Glomerular visceral epithelial cell (primary cell): ENCODE data around the gene SEC31B.

Experiments
- DNase-seq: peaks from one replicate; pipeline ENCODE4 v3.0.0-alpha.2; 2016; ENCODE audit errors: extremely low spot score

The SEC31B gene, protein sequence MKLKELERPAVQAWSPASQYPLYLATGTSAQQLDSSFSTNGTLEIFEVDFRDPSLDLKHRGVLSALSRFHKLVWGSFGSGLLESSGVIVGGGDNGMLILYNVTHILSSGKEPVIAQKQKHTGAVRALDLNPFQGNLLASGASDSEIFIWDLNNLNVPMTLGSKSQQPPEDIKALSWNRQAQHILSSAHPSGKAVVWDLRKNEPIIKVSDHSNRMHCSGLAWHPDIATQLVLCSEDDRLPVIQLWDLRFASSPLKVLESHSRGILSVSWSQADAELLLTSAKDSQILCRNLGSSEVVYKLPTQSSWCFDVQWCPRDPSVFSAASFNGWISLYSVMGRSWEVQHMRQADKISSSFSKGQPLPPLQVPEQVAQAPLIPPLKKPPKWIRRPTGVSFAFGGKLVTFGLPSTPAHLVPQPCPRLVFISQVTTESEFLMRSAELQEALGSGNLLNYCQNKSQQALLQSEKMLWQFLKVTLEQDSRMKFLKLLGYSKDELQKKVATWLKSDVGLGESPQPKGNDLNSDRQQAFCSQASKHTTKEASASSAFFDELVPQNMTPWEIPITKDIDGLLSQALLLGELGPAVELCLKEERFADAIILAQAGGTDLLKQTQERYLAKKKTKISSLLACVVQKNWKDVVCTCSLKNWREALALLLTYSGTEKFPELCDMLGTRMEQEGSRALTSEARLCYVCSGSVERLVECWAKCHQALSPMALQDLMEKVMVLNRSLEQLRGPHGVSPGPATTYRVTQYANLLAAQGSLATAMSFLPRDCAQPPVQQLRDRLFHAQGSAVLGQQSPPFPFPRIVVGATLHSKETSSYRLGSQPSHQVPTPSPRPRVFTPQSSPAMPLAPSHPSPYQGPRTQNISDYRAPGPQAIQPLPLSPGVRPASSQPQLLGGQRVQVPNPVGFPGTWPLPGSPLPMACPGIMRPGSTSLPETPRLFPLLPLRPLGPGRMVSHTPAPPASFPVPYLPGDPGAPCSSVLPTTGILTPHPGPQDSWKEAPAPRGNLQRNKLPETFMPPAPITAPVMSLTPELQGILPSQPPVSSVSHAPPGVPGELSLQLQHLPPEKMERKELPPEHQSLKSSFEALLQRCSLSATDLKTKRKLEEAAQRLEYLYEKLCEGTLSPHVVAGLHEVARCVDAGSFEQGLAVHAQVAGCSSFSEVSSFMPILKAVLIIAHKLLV

DNA sequence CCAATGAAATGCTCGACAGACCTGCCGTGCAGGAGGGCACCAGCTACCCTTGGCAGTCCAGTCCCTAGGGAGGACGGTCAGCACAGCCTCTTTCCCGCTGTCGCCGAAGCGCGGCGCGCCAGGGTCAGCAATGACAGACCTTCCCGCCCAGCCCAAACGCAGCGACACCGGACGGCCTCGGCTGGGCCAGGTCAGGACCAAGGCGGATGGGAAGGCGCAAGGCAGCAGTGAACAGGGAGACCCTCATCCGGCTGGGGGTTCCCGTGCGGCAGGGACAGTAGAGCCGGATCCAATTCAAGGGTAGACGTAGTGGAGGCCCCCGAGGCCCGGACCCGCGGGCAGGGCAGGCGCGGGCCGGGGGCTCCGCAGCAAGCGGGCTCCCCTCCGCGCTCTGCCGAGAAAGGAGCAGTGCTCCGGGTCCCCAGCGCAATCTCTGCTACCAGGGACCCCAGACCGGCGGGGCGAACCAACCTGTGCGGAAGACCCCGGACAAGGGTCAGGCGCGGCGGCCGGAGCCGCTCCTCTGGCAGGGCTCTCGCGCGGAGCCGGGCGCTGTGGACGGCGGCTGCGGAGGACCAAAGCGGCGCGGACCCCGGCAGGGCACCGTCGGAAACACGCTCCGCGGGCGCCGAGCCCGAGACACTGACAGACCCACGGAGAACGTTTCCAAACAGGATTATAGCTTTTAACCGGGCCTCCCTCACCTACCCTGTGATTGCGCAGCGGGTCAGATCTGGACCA lies at the start of gene SEC31B:
Gene SEC31B (minus strand): TSS at position 551 of the 741 bp plus-strand sequence. CDS start 2,909 bp downstream, outside the sequence.
- no peak for DNase-seq

DNA sequence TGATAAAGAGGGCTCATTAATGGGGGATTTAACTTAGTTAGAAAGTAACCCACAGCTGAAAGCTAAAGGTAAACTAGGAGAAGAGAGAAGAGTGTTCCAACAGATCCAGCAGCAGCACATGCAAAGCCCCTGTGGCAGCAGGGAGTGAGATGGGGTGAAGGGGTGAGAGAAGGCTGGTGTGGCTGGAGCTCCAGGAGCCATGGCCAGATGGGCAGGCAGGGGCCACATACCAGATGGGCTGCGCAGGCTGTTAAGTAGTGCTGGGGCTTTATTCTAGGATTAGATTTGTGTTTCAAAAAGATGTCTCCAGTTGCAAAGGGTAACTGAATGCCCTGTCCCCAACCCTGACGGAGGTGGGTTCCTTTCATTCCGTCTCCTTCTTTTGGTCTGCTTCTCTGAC lies 49.3 kb upstream of the SEC31B start:
- no peak for DNase-seq

DNA sequence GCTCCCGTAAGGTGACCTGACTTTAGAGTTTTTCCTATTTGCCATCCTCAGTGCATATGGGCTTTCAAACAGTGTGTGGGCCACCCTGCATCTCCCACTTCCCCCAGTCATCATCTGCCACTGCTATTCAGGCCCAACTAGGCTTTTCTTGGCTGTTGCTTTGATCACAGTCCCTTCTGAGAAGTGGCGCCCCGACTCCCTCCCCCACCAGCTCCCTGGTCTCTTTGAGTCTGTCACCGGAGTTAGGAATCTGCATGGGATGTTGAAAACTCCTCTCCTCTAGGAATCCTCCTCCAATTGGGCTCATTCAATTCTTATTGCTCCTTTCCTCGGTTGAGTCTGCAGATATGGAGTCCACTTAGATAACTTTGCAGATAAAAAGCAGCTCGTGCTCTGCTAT lies 48.2 kb upstream of the SEC31B start:
- DNase-seq: no peak

DNA sequence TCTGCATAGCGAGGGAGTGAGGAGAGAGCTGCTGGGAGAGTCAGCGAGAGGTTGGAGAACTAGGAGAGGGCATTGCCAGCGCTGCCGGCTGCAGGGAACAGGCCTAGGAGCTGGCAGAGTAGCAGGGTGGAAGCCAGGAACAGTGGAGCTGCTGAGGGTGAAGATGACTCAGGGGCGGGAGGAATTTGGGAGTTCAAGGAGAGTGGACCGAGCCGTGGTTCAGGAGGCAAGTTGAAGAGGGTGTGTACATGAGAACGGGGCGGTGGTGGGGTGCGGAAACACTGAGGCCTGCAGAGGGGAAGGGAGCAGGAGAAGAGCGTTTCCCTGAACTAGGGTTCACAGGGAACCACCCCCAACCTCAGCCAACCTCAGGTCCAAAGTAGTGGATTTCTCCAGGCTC lies 47.6 kb upstream of the SEC31B start:
- no peak for DNase-seq

DNA sequence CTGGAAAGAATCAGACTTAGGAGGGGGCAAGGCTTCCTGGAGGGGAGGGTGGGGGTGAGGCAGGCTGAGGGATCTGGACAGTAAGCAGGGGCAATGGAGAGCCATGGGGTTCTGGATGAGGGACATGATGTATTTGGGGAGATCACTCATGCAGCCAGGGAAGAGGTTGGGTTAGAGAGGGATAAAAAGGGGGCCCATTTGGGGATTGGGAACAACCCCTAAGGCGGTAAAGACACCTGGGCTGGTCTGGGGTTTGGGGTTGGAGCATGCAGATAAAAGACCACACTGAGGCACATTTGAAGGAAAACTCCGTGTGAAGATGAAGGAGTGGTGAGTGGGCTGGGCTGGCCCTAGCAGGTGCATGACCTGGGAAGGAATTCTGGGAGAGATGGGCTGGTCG lies 46.9 kb upstream of the SEC31B start:
- DNase-seq: no peak

DNA sequence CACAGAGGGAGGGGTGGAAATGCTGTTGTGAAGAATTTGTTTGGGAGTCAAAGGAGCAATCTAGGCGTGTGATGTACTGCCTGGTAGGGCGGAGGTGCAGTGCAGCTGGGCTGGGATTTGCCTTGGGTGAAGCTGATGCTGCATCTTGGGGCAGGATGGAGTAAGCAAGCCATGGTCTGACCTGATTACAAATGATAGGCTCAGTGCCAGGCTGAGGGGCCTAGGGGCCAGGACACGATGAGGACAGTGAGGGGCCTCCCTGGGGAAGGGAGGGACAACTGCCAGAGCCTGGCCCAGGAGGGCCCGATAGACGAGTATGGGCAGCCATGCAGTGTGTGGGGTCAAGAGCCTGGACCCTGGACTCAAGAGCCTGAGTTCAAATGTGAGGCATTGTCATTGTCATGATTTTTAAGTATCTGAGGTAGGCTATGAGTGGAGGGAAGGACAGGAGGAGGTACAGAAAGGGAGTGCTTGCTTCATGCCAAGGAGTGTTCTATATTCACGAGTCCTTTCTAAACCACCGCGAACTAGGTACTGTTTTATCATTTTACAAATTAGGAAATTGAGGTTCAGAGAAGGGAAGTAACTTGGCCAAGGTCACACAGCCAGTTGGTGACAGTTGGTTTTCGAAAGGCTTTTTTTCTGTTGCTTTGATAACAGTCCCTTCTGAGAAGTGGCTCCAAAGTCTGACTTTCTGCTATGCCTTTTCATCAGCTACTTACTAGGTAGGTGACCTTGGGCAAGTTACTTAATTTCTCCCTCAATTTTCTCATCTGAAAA lies 45.7 kb upstream of the SEC31B start:
- DNase-seq: no peak

DNA sequence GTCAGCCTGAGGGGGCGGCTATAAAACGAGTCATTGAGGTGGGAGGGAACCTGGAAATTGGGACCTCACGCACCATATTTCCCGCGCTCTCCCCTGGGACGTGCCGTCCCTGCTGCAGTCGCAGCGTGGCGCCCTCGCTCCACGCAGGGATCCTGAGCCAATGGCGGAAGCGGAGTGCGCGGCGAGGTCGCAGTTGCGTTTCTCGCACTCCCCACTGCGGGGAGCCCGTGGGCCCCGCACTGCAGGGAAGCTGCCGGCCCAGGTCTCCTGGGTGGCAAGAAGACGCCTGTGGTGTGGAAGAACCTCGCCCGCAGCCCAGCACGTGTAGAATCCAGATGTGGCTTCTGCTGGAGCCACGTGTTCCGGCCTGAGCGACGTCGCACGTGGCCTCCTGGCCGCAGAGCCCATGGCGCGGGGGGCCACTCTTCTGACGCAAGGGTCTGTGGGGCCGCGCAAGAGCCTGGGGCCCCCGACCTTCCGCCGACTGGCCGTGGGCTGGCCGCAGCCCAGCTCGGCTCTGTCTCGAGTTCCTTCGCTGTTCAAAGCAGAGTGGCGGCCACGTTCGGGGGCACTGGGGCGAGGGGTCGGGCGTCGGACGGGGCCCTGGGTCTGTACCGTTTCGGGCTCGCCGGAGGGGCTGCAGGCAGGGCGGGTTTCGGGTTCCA lies 42.5 kb upstream of the SEC31B start:
- DNase-seq: peak; percentile 82

DNA sequence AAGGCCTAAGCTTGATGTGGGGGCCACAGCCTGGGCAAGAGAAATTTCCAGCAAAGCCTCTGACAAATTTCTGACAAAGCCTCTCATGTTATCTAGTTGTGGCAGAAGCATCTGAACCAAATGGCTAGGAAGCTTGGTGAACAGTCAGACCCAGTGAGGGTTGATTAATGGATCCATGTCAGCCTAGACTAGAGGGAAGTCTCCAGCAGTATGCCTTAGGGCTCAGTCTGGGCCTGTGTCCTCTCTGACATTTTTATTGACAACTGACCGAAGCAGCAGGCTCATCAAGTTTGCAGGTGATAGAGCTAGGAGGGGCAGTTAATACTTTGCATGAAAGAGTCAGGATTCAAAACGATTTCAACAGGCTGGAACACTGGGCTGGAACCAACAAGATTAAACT lies 41.3 kb upstream of the SEC31B start:
- DNase-seq: no peak

DNA sequence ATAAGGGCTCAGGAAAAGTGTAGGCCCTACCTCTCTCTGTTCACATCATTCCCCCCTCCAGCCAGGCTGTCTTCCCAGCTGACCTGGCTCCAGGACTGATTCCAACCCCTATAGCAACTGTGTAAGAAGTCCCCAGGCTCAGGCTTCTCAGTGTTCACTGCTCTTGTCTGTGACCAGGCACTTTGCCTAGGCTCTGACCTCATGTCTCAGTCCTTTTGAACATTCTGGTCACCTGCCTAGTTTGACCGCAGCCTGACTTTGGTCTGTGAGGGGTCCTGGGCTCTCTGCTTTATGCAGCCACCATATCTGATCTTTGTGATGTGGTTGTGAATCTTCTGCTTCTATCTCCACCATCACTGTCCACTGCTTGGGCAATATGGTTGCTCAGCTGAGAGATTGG lies 40.6 kb upstream of the SEC31B start:
- DNase-seq: no peak

DNA sequence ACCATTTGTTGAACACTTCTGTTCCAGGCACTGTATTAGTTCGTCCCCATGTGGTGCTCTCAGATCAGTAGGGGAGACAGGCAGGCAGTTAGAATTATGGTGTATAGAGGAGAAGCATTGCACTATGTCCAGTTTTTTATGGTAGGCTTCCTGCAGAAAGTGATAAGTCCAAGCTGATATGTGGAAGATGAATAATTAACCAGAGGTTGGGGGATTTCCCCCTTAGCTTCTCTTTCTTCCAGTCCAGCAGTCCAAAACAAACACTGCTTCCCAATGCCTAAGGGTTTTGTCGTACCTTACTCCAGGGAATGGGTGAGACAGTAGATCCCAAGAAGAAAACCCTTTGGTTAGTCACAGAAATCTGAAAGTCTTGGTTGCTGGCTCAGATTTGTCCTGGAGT lies 35.2 kb upstream of the SEC31B start:
- DNase-seq: peak; percentile 72

DNA sequence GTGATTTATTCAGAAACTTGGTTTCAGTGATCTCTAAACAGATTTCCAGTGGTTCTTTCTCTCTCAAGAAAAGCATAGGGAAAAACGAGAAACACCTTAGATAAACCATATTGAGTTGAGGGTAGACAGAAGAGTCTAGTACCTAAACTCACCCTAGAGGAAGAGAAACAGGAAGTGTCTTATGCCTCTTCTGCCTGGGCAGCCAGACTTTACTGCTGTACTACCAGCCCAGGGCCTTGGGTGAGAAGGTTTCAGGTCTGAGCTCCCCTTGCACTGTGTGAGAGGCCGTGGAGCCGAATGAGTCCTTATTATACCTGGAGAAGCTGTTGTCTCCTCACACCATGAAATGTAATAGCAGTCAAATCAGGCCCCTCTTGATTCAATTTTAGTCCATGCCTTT lies 34.3 kb upstream of the SEC31B start:
- DNase-seq: no peak

DNA sequence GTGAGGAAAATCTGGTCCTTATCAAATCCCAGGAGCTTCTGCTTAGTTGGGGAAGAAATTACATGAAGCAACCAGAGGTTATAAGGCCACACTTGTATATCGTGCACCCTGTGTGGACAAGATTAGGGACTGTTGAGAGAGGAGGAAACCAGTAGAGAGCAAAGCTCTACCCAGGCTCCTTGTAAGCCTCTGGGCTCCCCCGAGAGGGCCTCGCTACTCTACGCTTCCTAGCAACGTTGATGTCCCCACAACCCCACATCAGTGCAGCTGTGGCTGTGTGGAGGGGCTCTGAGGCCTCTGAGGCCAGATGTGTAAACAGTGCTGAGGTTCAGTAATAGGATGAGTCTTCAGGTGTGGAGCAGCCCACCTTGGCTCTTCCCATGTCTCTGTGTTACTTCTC lies 32.1 kb upstream of the SEC31B start:
- no peak for DNase-seq

DNA sequence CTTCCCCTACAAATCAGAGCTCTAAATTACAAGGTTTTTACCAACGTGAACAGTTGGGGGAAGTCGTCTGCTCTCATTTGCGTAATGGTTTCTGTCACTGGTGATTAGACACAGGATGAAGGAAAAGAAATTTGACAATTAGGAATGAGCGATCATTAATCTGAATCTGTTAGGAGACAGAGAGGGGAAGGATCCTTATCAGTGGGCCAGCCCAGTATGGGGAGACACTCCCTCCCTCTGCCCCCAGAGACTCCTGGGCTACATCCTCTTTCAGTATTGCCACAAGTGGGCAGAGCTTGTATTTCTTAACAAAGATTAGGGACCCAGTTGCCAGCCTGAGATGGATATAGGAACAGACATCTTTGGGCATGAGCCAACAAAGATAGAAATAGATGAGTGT lies 31.5 kb upstream of the SEC31B start:
- DNase-seq: no peak

DNA sequence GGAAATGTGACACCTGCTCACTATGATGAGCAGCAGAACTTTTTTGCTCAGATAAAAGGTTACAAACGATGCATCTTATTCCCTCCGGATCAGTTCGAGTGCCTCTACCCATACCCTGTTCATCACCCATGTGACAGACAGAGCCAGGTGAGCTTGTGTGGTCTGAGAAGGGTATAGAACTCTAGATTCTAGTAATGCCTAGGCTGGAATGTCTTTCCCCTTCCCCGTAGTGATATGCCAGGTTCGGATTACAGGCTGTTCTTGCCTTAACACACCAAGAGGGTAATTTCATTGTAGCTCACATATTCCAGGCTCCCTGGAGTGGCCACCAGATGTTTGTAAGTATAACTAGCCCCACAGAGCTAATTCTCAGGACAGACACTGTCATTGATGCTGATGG lies 25.3 kb upstream of the SEC31B start:
- DNase-seq: no peak

DNA sequence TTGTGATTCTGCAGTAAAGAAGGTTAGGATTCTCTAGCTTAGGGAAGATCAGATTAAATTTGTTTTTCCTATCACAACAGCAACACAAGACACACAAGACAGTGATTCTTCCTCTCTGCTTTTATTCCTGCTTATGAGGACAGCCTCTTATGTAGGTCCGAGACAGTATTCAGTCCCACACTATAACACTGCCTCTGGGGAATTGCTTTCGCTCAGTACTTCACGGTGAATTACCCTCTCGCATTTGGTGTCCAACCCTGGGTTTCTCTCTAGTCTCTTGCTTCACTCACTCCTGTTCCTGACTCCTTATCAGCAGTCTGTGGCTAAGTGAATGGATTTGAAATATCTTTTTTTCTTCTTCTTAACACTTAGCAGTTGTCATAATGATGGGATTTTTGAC lies 17.8 kb upstream of the SEC31B start:
- no peak for DNase-seq

DNA sequence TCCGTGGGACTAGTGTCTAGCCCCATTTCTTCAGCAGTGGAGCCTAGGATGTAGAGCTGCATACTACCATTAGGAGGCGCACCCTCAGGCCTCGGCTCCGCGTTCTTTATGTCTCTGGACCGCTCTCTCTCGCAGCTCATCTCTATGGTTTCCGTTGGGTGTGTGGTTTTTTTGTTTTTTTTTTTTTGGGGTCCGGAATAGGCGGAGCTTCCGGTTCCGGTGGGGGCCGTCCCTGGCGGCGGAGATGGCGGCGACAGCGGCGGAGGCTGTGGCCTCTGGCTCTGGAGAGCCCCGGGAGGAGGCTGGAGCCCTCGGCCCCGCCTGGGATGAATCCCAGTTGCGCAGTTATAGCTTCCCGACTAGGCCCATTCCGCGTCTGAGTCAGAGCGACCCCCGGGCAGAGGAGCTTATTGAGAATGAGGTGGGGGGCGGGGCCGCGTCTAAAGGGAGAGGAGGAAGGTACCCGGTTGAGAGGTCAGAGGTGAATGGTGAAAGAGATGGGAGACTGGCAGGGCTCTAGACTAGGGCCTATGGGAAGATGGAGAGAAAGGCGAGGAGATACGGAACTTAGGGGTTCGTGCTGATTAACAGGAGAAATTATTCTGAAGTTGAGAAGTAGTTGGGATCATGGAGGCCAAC lies 16.2 kb upstream of the SEC31B start, which contains the start of gene HIF1AN:
Gene HIF1AN (plus strand): TSS at position 229 of the 639 bp plus-strand sequence. CDS start 16 bp downstream, at position 245.
- peak; percentile 97 for DNase-seq

DNA sequence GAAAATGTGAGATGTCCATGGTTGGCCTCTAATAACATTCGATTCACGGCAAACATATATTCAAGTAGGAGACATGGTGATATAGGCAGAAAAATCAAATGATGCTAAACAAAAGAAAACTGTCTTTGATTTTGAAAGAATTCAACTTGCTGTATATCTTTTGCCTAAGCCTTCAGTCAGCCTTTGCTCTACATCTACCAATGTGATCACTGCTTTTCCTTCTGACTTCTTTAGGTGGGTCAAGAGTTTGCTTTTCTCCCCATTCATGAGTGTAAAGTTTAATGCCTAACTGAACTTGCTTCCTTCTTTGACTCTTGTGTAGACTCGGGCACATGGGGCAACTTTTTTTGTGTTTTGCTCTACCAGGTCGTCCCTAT lies 15.7 kb upstream of the SEC31B start:
- no peak for DNase-seq

DNA sequence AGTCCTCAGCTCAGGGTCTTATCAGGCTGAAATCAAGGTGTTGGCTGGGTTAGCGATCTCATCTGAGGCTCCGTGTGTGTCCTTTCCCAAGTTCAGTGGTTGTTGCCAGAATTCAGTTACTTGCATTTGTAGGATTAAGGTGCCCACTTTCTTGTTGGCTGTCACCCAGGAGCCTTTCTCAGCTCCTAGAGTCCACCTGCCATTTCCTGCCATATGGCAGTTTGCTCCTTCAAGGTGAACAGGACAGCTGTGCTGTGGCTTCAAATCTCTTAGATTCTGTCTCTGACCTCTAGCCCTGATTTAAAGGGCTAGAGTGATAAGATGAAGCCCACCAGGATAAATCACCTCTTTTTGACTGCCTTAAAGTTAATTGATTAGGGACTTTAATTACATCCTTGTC lies 15.1 kb upstream of the SEC31B start:
- no peak for DNase-seq

DNA sequence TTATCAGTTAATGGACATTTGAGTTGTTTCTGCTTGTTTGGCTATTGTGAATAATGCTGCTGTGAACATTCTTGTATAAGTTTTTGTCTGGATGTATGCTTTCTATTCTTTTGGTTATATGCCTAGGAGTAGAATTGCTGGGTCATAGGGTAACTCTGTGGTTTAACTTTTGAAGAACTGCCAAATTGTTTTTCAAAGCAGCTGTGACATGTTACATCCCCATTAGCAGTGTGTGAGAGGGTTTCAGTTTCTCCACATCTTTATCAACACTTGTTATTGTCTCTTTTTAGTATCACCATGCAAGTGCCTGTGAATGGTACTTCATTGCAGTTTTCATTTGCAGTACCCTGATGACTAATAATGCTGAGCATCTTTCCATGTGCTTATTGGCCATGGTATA lies 12.1 kb upstream of the SEC31B start:
- no peak for DNase-seq
